H1 (cell line): ENCODE measurements around the gene PEX16. TPM values are rescaled to one million over a fixed set of nuclear protein-coding genes. Genes with fewer than 3 reads are reported as not detected.

Experiments
- CTCF ChIA-PET: fragments of 300-600 bp; sonication (Branson Sonifier 250); formaldehyde crosslinking; loops from one replicate; lab custom pipeline; 2021; ENCODE audit not compliant: partially characterized antibody; lab: Charles Lee
- POLR2A ChIA-PET: fragments of 300-600 bp; sonication (Branson Sonifier 250); formaldehyde crosslinking; loops from one replicate; lab custom pipeline; 2021; ENCODE audit warnings: inconsistent platforms; ENCODE audit not compliant: partially characterized antibody; lab: Charles Lee
- DNase-seq, 2 experiments: peaks; one replicate each; pipeline versions ENCODE4 v3.0.0 to v3.0.0-alpha.2; 2010 to 2022; ENCODE audit warnings: low spot score in 2 of 2, low read depth in 1 of 2, mixed read lengths in 1 of 2
- FAIRE-seq: peaks from 2 replicates; lab custom pipeline; 2011; peaks lifted over from hg19 to GRCh38; lab: Jason Lieb, UNC
- H2AFZ ChIP-seq: 2 replicates; pipeline ENCODE4 v1.8.1; 2012; ENCODE audit warnings: low read length, inconsistent platforms
- H2AK5ac ChIP-seq: 2 replicates; pipeline ENCODE4 v1.6.1; 2013; ENCODE audit warnings: low read depth, low read length
- H2BK120ac ChIP-seq: replicated peaks from 2 replicates; pipeline ENCODE3; 2013; ENCODE audit warnings: low read depth, low read length, inconsistent platforms
- H2BK12ac ChIP-seq: 2 replicates; pipeline ENCODE4 v1.6.1; 2013; ENCODE audit warnings: low read depth, low read length
- H2BK15ac ChIP-seq: 2 replicates; pipeline ENCODE4 v1.6.1; 2013; ENCODE audit warnings: low read length
- H2BK20ac ChIP-seq: 2 replicates; pipeline ENCODE4 v1.6.1; 2013; ENCODE audit warnings: low read length
- H2BK5ac ChIP-seq: 2 replicates; pipeline ENCODE4 v1.6.1; 2013; ENCODE audit warnings: low read depth, low read length
- H3K14ac ChIP-seq: 2 replicates; pipeline ENCODE4 v1.6.1; 2013; ENCODE audit warnings: inconsistent platforms; ENCODE audit not compliant: insufficient read length
- H3K18ac ChIP-seq: 2 replicates; pipeline ENCODE4 v1.6.1; 2013; ENCODE audit warnings: low read length; ENCODE audit errors: extremely low read depth
- H3K23ac ChIP-seq: 2 replicates; pipeline ENCODE4 v1.6.1; 2013; ENCODE audit warnings: inconsistent platforms; ENCODE audit not compliant: insufficient read length
- H3K23me2 ChIP-seq: 2 replicates; pipeline ENCODE4 v1.6.1; 2013; ENCODE audit warnings: low read depth, low read length
- H3K27ac ChIP-seq: 2 replicates; pipeline ENCODE4 v1.6.1; 2011; ENCODE audit warnings: low read depth, low read length, inconsistent platforms
- H3K27me3 ChIP-seq, 4 experiments: replicated peaks in 1 of 4; 1 replicate in 1 of 4; 2 replicates in 3 of 4; pipeline versions ENCODE4 v1.6.1 to v1.8.1; 2011 to 2013; ENCODE audit warnings: low read length in 3 of 4, mild to moderate bottlenecking in 3 of 4, inconsistent platforms in 2 of 4, mixed read lengths in 2 of 4, moderate library complexity in 1 of 4; ENCODE audit not compliant: control insufficient read depth in 3 of 4, insufficient read depth in 3 of 4; ENCODE audit errors: extremely low read depth in 1 of 4
- H3K36me3 ChIP-seq, 4 experiments: 2 replicates each; pipeline versions ENCODE4 v1.6.1 to v1.8.1; 2011 to 2013; ENCODE audit warnings: mild to moderate bottlenecking in 4 of 4, low read length in 3 of 4, moderate library complexity in 2 of 4, control low read depth in 1 of 4, inconsistent platforms in 1 of 4; ENCODE audit not compliant: insufficient read depth in 4 of 4, control insufficient read depth in 2 of 4
- H3K4ac ChIP-seq: replicated peaks from 2 replicates; pipeline ENCODE3; 2013; ENCODE audit warnings: low read length, low read depth, mixed read lengths, inconsistent platforms; ENCODE audit not compliant: insufficient read length
- H3K4me1 ChIP-seq, 4 experiments: replicated peaks in 1 of 4; 1 replicate in 1 of 4; 2 replicates in 3 of 4; pipeline versions ENCODE4 v1.6.1 to v1.8.1; 2011 to 2013; ENCODE audit warnings: low read length in 3 of 4, inconsistent platforms in 2 of 4, mixed read lengths in 1 of 4; ENCODE audit not compliant: insufficient read depth in 4 of 4, control insufficient read depth in 3 of 4
- H3K4me2 ChIP-seq, 2 experiments: 2 replicates each; pipeline versions ENCODE4 v1.6.1 to v1.8.1; 2011 to 2013; ENCODE audit warnings: low read depth in 2 of 2, low read length in 2 of 2, control low read depth in 1 of 2, inconsistent platforms in 1 of 2, mild to moderate bottlenecking in 1 of 2; ENCODE audit not compliant: insufficient read depth in 1 of 2
- H3K4me3 ChIP-seq, 4 experiments: fragments of 200-600, 300-600 bp in 1 of 4; sonication (generic), shearing (Covaris generic), sonication (Bioruptor Twin) in 1 of 4; 2 replicates each; pipeline versions ENCODE4 v1.5.1 to v1.8.1; 2011 to 2016; ENCODE audit warnings: low read length in 4 of 4, low read depth in 3 of 4, control low read depth in 2 of 4, inconsistent platforms in 2 of 4, mild to moderate bottlenecking in 2 of 4, mixed read lengths in 1 of 4, moderate library complexity in 1 of 4; ENCODE audit not compliant: insufficient read depth in 2 of 4; ENCODE audit errors: extremely low read depth in 1 of 4
- H3K56ac ChIP-seq: replicated peaks from 2 replicates; pipeline ENCODE3; 2013; ENCODE audit warnings: low read depth, mild to moderate bottlenecking, mixed read lengths, low read length, inconsistent platforms; ENCODE audit not compliant: insufficient read length
- H3K79me1 ChIP-seq: 2 replicates; pipeline ENCODE4 v1.6.1; 2013; ENCODE audit warnings: low read depth, low read length, control low read depth
- H3K79me2 ChIP-seq, 2 experiments: 2 replicates each; pipeline versions ENCODE4 v1.6.1 to v1.8.1; 2012 to 2013; ENCODE audit warnings: low read length in 2 of 2, mild to moderate bottlenecking in 2 of 2, inconsistent platforms in 1 of 2; ENCODE audit not compliant: insufficient read depth in 2 of 2, control insufficient read depth in 1 of 2
- H3K9ac ChIP-seq, 4 experiments: replicated peaks in 1 of 4; 1 replicate in 1 of 4; 2 replicates in 3 of 4; pipeline versions ENCODE4 v1.6.1 to v1.8.1; 2011 to 2013; ENCODE audit warnings: low read depth in 3 of 4, low read length in 3 of 4, control low read depth in 2 of 4, mild to moderate bottlenecking in 2 of 4, moderate library complexity in 2 of 4, inconsistent platforms in 1 of 4; ENCODE audit errors: extremely low read depth in 1 of 4
- H3K9me3 ChIP-seq, 2 experiments: 2 replicates each; pipeline versions ENCODE4 v1.6.1 to v1.8.1; 2012 to 2013; ENCODE audit warnings: mild to moderate bottlenecking in 2 of 2, moderate library complexity in 2 of 2, control low read depth in 1 of 2, inconsistent platforms in 1 of 2, low read depth in 1 of 2, low read length in 1 of 2, mixed read lengths in 1 of 2; ENCODE audit not compliant: insufficient read depth in 2 of 2
- H4K20me1 ChIP-seq, 2 experiments: replicated peaks in 1 of 2; 2 replicates each; pipeline versions ENCODE3 to v1.8.1; 2011 to 2013; ENCODE audit warnings: inconsistent platforms in 2 of 2, low read length in 2 of 2, mild to moderate bottlenecking in 1 of 2; ENCODE audit not compliant: insufficient read depth in 2 of 2, control insufficient read depth in 1 of 2
- H4K5ac ChIP-seq: 2 replicates; pipeline ENCODE4 v1.6.1; 2013; ENCODE audit warnings: low read length, low read depth, mixed read lengths, inconsistent platforms; ENCODE audit not compliant: insufficient read length
- H4K8ac ChIP-seq: 2 replicates; pipeline ENCODE4 v1.8.0; 2013; ENCODE audit warnings: mild to moderate bottlenecking, moderate library complexity, low read length, inconsistent platforms; ENCODE audit not compliant: insufficient read depth; ENCODE audit errors: extremely low read depth
- H4K91ac ChIP-seq: replicated peaks from 2 replicates; pipeline ENCODE3; 2013; ENCODE audit warnings: low read length, mixed read lengths, inconsistent platforms; ENCODE audit not compliant: insufficient read length
- CBX8 ChIP-seq: fragments of 300-800, 300-1000 bp; sonication (generic); IDR thresholded peaks from 2 replicates; pipeline ENCODE4 v1.7.1; 2016; ENCODE audit warnings: low read depth, low read length, borderline replicate concordance
- CHD2 ChIP-seq: IDR thresholded peaks from 2 replicates; pipeline ENCODE4 v1.6.1; 2012; ENCODE audit warnings: low read length, improper control_type of control experiment
- CTBP2 ChIP-seq: IDR thresholded peaks from 2 replicates; pipeline ENCODE4 v1.7.0; 2011; ENCODE audit warnings: borderline replicate concordance, mild to moderate bottlenecking, moderate library complexity, mixed read lengths, low read length; ENCODE audit not compliant: insufficient read depth, insufficient read length
- EZH2 ChIP-seq: fragments of 200-600 bp; sonication (generic); IDR thresholded peaks from 2 replicates; pipeline ENCODE4 v1.7.1; 2012; ENCODE audit warnings: low read depth, mild to moderate bottlenecking, moderate library complexity, low read length, inconsistent platforms; ENCODE audit not compliant: severe bottlenecking
- FOSL1 ChIP-seq: IDR thresholded peaks from 2 replicates; pipeline ENCODE4 v1.6.1; 2011; ENCODE audit warnings: mild to moderate bottlenecking, low read depth, low read length, moderate library complexity; ENCODE audit not compliant: insufficient read depth
- JUND ChIP-seq: IDR thresholded peaks from 2 replicates; pipeline ENCODE4 v1.6.1; 2011; ENCODE audit warnings: mild to moderate bottlenecking, improper control_type of control experiment, low read length
- NANOG ChIP-seq: IDR thresholded peaks from 2 replicates; pipeline ENCODE4 v1.6.1; 2011; ENCODE audit warnings: low read length, low read depth, mild to moderate bottlenecking, inconsistent platforms; ENCODE audit not compliant: insufficient read depth, poor library complexity, severe bottlenecking
- NRF1 ChIP-seq: IDR thresholded peaks from 2 replicates; pipeline ENCODE4 v1.6.1; 2011; ENCODE audit warnings: mild to moderate bottlenecking, low read depth, low read length, improper control_type of control experiment
- RAD21 ChIP-seq, 2 experiments: IDR thresholded peaks in 1 of 2; conservative IDR thresholded peaks in 1 of 2; 2 replicates each; pipeline ENCODE4 v1.6.1; 2011; ENCODE audit warnings: low read depth in 2 of 2, low read length in 2 of 2, improper control_type of control experiment in 1 of 2, inconsistent platforms in 1 of 2, mild to moderate bottlenecking in 1 of 2, moderate library complexity in 1 of 2
- SIX5 ChIP-seq: IDR thresholded peaks from 2 replicates; pipeline ENCODE4 v1.6.1; 2011; ENCODE audit warnings: mild to moderate bottlenecking, low read depth, low read length
- WGBS, 2 experiments: shearing (Covaris generic) in 1 of 2; methylation state at CpG; one replicate each; pipeline versions ENCODE4 v1.1.6 to v1.1.7; 2013 to 2015; ENCODE audit warnings: low lambda C conversion rate in 2 of 2, mixed read lengths in 2 of 2, inconsistent platforms in 1 of 2, low coverage in 1 of 2, missing lambda C conversion rate in 1 of 2; ENCODE audit not compliant: insufficient replicate concordance in 2 of 2, insufficient coverage in 1 of 2, insufficient read length in 1 of 2; ENCODE audit errors: extremely low coverage in 1 of 2, missing lambda C conversion rate in 1 of 2; 5-methylcytosine and 5-hydroxymethylcytosine counted together
- polyA plus RNA-seq, 7 experiments: library from polyadenylated mRNA; depleted of rRNA in 3 of 7; stranded (reverse) in 5 of 7; unstranded in 2 of 7; fragments of >200 nt in 5 of 7; fragments of 200-250 nt in 2 of 7; gene quantifications; 1 replicate in 5 of 7; 2 replicates in 1 of 7; 4 replicates in 1 of 7; pipeline versions ENCODE4 v1.2.1 to v1.2.3, GENCODE V29; 2011 to 2013; ENCODE audit warnings: missing spikeins in 2 of 7, mixed read lengths in 2 of 7
- total RNA-seq: library from RNA; stranded (reverse); fragmentation: NEBNext Ultra II Directional; extraction: Animal tissue kit (Norgen Biotek cat#: 25700); gene quantifications from 2 replicates; pipeline ENCODE4 v1.2.1, GENCODE V29; 2021

Gene PEX16
- total and polyA plus RNA-seq, 2 of the 8 experiments (the other 6 are each of a cell fraction or from before 2014, with no cell fraction given), result 29.2 to 36.0 TPM

GRCh38 chr11:45899448-45900174 lies 18.1 kb downstream of the PEX16 start:
- Histone ChIP-seq H2BK15ac (no peak overlapping the region), H3K4me1 (peaks cover 0 to 28% (median 19%) of the 10 kb centered on the region in 4 experiments; a peak in 5 of 7 replicates), H4K91ac (no peak overlapping the region), H3K4me2 (peak overlapping the region; percentile 74 to 84), H3K14ac (no peak overlapping the region), H3K9ac (peak overlapping the region; percentile 31 to 57 (median 47)), H3K27ac (peak overlapping the region; percentile 81; the same call in 1 of the 2 replicates), H2BK120ac (no peak overlapping the region), H2BK20ac (no peak overlapping the region), H3K36me3 (peaks cover 6 to 16% (median 13%) of the 10 kb centered on the region in 4 experiments; a peak in 6 of 8 replicates), H3K23me2 (peaks cover 8% of the 10 kb centered on the region), H3K18ac (no peak overlapping the region; the same call in 1 of the 2 replicates), H4K20me1 (peaks cover 10 to 22% of the 10 kb centered on the region in 2 experiments), H4K5ac (no peak overlapping the region), H3K79me1 (peaks cover 2% of the 10 kb centered on the region), H2BK12ac (no peak overlapping the region), H3K23ac (no peak overlapping the region), H3K56ac (no peak overlapping the region), H2AFZ (no peak overlapping the region), H3K79me2 (no peaks in the 10 kb centered on the region), H3K9me3 (no peaks in the 10 kb centered on the region), H4K8ac (no peak overlapping the region; the same call in 1 of the 2 replicates), H3K4ac (no peak overlapping the region), H2AK5ac (no peak overlapping the region), H3K4me3 (peak overlapping the region; percentile 50 to 66 (median 59); a peak in 7 of 8 replicates), H2BK5ac (no peak overlapping the region), H3K27me3 (peaks cover 0 to 5% (median 2%) of the 10 kb centered on the region in 4 experiments; a peak in 1 of 7 replicates)
- 2% methylated on average over 14 of the region's 62 CpGs; no CpG with 5 or more reads in 1 of the 2 experiments for WGBS, 2 experiments
- DNase-seq (peak; percentile 72 to 90), FAIRE-seq (no peak)
- CTCF ChIA-PET, result interaction anchor here (0.5 to 7.7 kb wide), 13 partner anchors 11 to 657 kb away, joined by 3 to 69 read pairs (median 4); partner anchors contain the start of gene PEX16
- POLR2A ChIA-PET, result interaction anchor here (0.8 to 3.8 kb wide), 7 partner anchors 10 to 29 kb away, joined by 3 to 21 read pairs (median 5); partner anchors contain the start of genes LARGE2 and PEX16
- TF ChIP-seq SIX5, result peak; percentile 25; the same call in 1 of the 2 replicates
- no peak for TF ChIP-seq NANOG
- no peak for TF ChIP-seq EZH2
- peak; percentile 95 for TF ChIP-seq JUND
- TF ChIP-seq RAD21 (IDR thresholded peaks at IDR 0.05 in 1 of 2, conservative IDR thresholded peaks at IDR 0.05 in 1 of 2; ENCODE audit: low read depth in 2 of 2, low read length in 2 of 2), result peak in 1 of 2 experiments; percentile 26; a peak in 2 of 4 replicates
- TF ChIP-seq CBX8, result no peak
- TF ChIP-seq NRF1, result no peak
- no peak for TF ChIP-seq FOSL1
- no peak for TF ChIP-seq CHD2
- TF ChIP-seq CTBP2, result peak; percentile 63
